NCI-H748 treated with DMSO at 0.1 percent for 48 hours (cell line): ENCODE data around the gene GAL3ST3.
"Not testable (repeated sequence)": the region's sequence is repeated elsewhere in the genome, so short reads cannot be mapped to it uniquely, and the experiment has no call there.

Experiments
- DNase-seq: peaks from one replicate; lab custom pipeline; 2025; lab: John Stamatoyannopoulos, UW

Gene GAL3ST3

GRCh38 chr11:66012946-66013761 is 35.8 kb downstream of the GAL3ST3 start:
- no peak for DNase-seq

GRCh38 chr11:66012371-66012945 is 36.5 kb downstream of the GAL3ST3 start:
- DNase-seq, result no peak

GRCh38 chr11:66011785-66012303 is 37.1 kb downstream of the GAL3ST3 start, which contains the start of gene CST6:
TSS of gene CST6 (plus strand) at chr11:66012008. CDS start at chr11:66012045, 37 bp downstream.
- no peak for DNase-seq

GRCh38 chr11:66011239-66011784 is 37.6 kb downstream of the GAL3ST3 start:
- DNase-seq, result no peak

- not testable (repeated sequence) for DNase-seq
Measured at GRCh38 chr11:66010036-66010435, 38.9 kb downstream of the GAL3ST3 start.

- no peak for DNase-seq
Measured at GRCh38 chr11:66008468-66009101, 40.4 kb downstream of the GAL3ST3 start.

- no peak for DNase-seq
Measured at GRCh38 chr11:66008095-66008467, 40.9 kb downstream of the GAL3ST3 start.

GRCh38 chr11:66007201-66007634 is 41.7 kb downstream of the GAL3ST3 start:
- DNase-seq, result no peak

GRCh38 chr11:66006891-66007176 is 42.1 kb downstream of the GAL3ST3 start:
- no peak for DNase-seq

GRCh38 chr11:66006134-66006890 is 42.6 kb downstream of the GAL3ST3 start:
- DNase-seq, result no peak

GRCh38 chr11:66004186-66004585 is 44.8 kb downstream of the GAL3ST3 start:
- DNase-seq, result no peak

- no peak for DNase-seq
Measured at GRCh38 chr11:66003291-66003690, 45.7 kb downstream of the GAL3ST3 start.

GRCh38 chr11:66002648-66003225 is 46.2 kb downstream of the GAL3ST3 start:
- peak; percentile 42 for DNase-seq

GRCh38 chr11:66001942-66002647 is 46.9 kb downstream of the GAL3ST3 start, which contains the start of the genes BANF1 and EIF1AD:
TSS of gene BANF1 (plus strand) at chr11:66002503. CDS start at chr11:66003251, 748 bp downstream.
TSS of gene EIF1AD (minus strand) at chr11:66002157. CDS start at chr11:66000389, 1,768 bp downstream.
- DNase-seq, result peak; percentile 98

GRCh38 chr11:65997286-65997685 is 51.7 kb downstream of the GAL3ST3 start:
- DNase-seq, result no peak

GRCh38 chr11:65992056-65992455 is 56.9 kb downstream of the GAL3ST3 start:
- no peak for DNase-seq
